Measurements from ENCODE around the gene PER1. TPM values are rescaled to one million over a fixed set of nuclear protein-coding genes. Genes with fewer than 3 reads are reported as not detected.

The PER1 gene
- total RNA-seq, 4 donors from 2014 or later = 127 to 263 (median 168) TPM

- no peak for DNase-seq (ENCODE audit: extremely low spot score)
Observed at GRCh38 chr17:8103549-8103948, 48.7 kb downstream of the PER1 start.

GRCh38 chr17:8101721-8102120 lies 50.5 kb downstream of the PER1 start:
- TF ChIP-seq EP300 (IDR thresholded peaks at IDR 0.05) (no peak), POLR2AphosphoS5 (IDR thresholded peaks at IDR 0.05) (no peak)
- no peaks in the 10 kb centered on the region for H3K36me3 ChIP-seq
- intact Hi-C loops (cut with DNase I) = no loop called here
- H3K9me3 ChIP-seq = no peaks in the 10 kb centered on the region
- no peak for DNase-seq (ENCODE audit: extremely low spot score)
- H3K27ac ChIP-seq (replicated peaks in 1 of 4) = no peak overlapping the region
- peaks cover 0 to 21% (median 0%) of the 10 kb centered on the region in 4 donors for H3K27me3 ChIP-seq
- H3K4me1 ChIP-seq = no peaks in the 10 kb centered on the region
- no peak overlapping the region for H3K4me3 ChIP-seq
- 72% methylated on average over 4 of the region's 6 CpGs for WGBS

More at GRCh38 chr17:8103549-8103948, 48.7 kb downstream of the PER1 start:
- peaks cover 0 to 27% (median 0%) of the 10 kb centered on the region in 4 donors for H3K27me3 ChIP-seq
- no peak overlapping the region for H3K4me3 ChIP-seq
- TF ChIP-seq CTCF (IDR thresholded peaks at IDR 0.05) (no peak), POLR2A (IDR thresholded peaks at IDR 0.05; ENCODE audit: low read depth) (no peak), POLR2AphosphoS5 (IDR thresholded peaks at IDR 0.05) (no peak), EP300 (IDR thresholded peaks at IDR 0.05) (no peak)
- 77% methylated on average over 4 of the region's 4 CpGs for WGBS
- H3K27ac ChIP-seq (replicated peaks in 1 of 4) = no peak overlapping the region
- H3K4me1 ChIP-seq = no peaks in the 10 kb centered on the region
- no peaks in the 10 kb centered on the region for H3K36me3 ChIP-seq
- no peaks in the 10 kb centered on the region for H3K9me3 ChIP-seq
- intact Hi-C loops (cut with DNase I) = no loop called here

- Histone ChIP-seq H3K4me1 (no peaks in the 10 kb centered on the region), H3K27me3 (peaks cover 0 to 31% (median 0%) of the 10 kb centered on the region in 4 donors), H3K4me3 (no peak overlapping the region), H3K27ac (replicated peaks in 1 of 4) (no peak overlapping the region), H3K9me3 (no peaks in the 10 kb centered on the region), H3K36me3 (no peaks in the 10 kb centered on the region)
- intact Hi-C loops (cut with DNase I) = no loop called here
- DNase-seq (ENCODE audit: extremely low spot score) = no peak
- WGBS = 75% methylated on average over 2 of the region's 2 CpGs
- TF ChIP-seq POLR2A (IDR thresholded peaks at IDR 0.05; ENCODE audit: low read depth) = no peak
- TF ChIP-seq POLR2AphosphoS5 (IDR thresholded peaks at IDR 0.05) = no peak
- TF ChIP-seq CTCF (IDR thresholded peaks at IDR 0.05) = no peak
- TF ChIP-seq EP300 (IDR thresholded peaks at IDR 0.05) = no peak
Observed at GRCh38 chr17:8100763-8101162, 51.4 kb downstream of the PER1 start.

GRCh38 chr17:8100111-8100510 lies 52.1 kb downstream of the PER1 start:
- Histone ChIP-seq H3K27ac (replicated peaks in 1 of 4) (no peak overlapping the region), H3K27me3 (peaks cover 0 to 37% (median 0%) of the 10 kb centered on the region in 4 donors), H3K36me3 (no peaks in the 10 kb centered on the region), H3K9me3 (no peaks in the 10 kb centered on the region), H3K4me3 (no peak overlapping the region), H3K4me1 (no peaks in the 10 kb centered on the region)
- TF ChIP-seq EP300 (IDR thresholded peaks at IDR 0.05) (no peak), CTCF (IDR thresholded peaks at IDR 0.05) (no peak), POLR2AphosphoS5 (IDR thresholded peaks at IDR 0.05) (no peak), POLR2A (IDR thresholded peaks at IDR 0.05; ENCODE audit: low read depth) (no peak)
- intact Hi-C loops (cut with DNase I) = no loop called here
- 40% methylated on average over 2 of the region's 2 CpGs for WGBS
- no peak for DNase-seq (ENCODE audit: extremely low spot score)

- Histone ChIP-seq H3K9me3 (no peaks in the 10 kb centered on the region), H3K4me1 (no peaks in the 10 kb centered on the region), H3K27me3 (peaks cover 0 to 48% (median 0%) of the 10 kb centered on the region in 4 donors), H3K4me3 (no peak overlapping the region), H3K36me3 (no peaks in the 10 kb centered on the region), H3K27ac (replicated peaks in 1 of 4) (no peak overlapping the region)
- no peak for TF ChIP-seq CTCF (IDR thresholded peaks at IDR 0.05)
- TF ChIP-seq POLR2A (IDR thresholded peaks at IDR 0.05; ENCODE audit: low read depth) = no peak
- no peak for TF ChIP-seq POLR2AphosphoS5 (IDR thresholded peaks at IDR 0.05)
- TF ChIP-seq EP300 (IDR thresholded peaks at IDR 0.05) = no peak
- WGBS = 95% methylated on average over 8 of the region's 8 CpGs
- no peak for DNase-seq (ENCODE audit: extremely low spot score)
- intact Hi-C loops (cut with DNase I) = no loop called here
Observed at GRCh38 chr17:8096541-8096940, 55.7 kb downstream of the PER1 start.

Data from esophagus muscularis mucosa (tissue), 4 donors.